NCI-H69 (cell line): ENCODE measurements around the gene GOLT1A.

ENCODE experiments used
- DNase-seq: peaks from one replicate; lab custom pipeline; 2025; lab: John Stamatoyannopoulos, UW

GOLT1A gene

DNA sequence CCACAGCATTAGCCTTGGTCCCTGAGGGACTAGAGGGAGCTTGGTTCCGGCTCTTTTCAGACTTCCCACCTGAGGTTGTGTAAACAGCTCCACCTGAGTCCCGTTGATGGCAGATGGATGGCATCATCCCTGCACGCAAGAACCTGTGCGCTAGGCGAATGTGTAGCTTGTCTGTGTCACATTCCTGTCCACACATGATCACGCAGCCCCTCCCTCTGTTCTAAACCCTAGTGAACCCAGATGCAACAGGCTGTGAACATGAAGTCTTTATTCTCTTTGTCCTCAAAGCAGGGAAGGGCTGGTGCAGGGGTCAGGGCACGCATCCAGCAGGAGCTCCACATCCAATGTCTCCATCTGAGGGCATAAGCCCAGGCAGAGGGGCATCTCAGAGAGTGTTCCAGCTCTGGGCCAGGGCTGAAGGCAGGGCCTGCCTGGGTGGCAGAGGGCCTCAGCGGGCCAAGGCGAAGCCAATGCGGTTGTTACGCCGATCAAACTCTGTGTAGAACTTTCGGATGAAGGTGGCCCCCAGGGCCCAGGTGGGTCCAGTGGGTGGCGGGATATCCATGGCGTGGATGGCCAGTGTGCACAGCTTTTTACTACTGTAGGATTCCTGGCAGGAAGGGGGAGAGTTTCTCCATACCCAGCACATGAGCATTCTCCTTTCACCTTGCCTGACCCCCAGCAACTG is 59.1 kb downstream of the GOLT1A start:
- DNase-seq = peak; percentile 76

GRCh38 chr1:204153667-204154066 is 60.1 kb downstream of the GOLT1A start:
- no peak for DNase-seq

DNA sequence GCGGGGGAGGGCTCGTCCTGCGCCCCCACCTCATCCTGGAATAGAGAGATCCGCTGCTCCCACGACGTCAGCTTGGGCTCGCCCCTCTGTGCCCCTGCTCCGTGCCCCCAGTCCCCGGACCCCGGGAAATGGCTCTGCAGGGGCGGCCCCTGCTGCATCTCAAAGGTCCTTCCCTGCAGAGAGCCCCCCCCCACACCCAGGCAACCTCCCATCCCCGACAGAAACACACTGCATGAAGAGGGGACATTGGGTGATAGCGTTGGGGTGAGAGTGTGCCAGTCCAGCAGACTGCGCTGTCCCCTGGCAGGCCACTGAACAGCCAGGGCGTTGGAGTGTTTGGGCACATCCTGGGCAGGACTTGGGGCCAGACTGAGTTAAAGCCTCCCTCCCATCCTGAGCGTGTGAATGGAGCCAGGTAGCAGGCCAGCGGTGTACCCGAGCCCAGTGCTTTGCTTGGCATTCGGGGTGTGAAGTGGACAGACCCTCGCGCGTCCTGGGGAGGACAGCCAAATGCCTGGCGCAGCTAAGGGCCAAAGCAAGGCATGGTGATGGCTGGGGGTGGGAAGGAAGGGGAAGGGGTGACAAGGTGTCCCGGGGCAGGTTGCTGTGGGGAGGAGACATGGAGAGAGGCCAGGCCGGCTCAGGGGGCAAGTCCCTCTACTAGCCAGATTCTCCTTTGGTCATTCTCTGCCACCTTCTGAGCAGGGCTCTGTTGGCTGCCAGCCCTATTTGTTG is 61.3 kb downstream of the GOLT1A start:
- no peak for DNase-seq

DNA sequence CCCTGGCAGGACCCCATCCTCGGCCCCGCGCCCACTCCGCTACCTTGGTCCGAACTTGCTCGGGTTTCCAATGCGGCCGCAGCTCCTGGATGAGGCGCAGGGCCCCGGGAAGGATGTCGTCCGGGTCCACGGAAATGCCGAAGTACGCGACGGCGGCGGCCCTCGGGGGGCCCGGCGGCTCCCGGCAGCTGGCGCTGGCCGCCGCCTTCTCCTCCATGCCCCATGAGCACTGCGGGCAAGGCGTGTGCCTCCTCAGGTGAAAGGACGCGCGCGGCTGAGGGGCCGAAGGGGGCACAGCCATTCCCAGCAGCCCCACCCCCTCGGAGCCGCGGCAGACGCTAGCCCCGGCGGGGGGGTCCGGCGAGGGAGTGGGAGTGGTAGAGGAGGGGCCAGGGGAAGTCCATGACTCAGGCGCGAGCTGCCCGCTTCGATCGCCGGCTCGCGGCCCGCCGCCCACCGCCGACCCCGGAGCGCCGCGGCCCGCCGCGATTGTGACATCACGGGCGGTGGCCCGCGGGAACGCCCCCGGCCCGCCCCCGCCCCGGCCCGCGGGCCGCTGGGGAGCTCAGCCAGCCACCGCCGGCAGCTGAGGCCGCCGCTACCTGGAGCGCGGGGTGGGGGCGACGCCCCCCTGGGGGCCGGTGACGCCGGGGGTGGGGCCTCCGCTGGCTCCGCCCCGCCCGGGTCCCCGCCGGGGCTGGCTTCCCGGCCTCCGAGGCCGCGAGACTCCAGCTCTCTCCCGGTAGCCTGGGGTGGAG is 62.1 kb downstream of the GOLT1A start, which contains the start of gene ETNK2:
Gene ETNK2 (minus strand): TSS at position 493 of the 758 bp plus-strand sequence. CDS start 192 bp downstream, at position 301.
- peak; percentile 87 for DNase-seq

- peak; percentile 40 for DNase-seq
Measured at GRCh38 chr1:204150702-204151551, 62.9 kb downstream of the GOLT1A start.

- DNase-seq = no peak
Measured at GRCh38 chr1:204149635-204150565, 63.9 kb downstream of the GOLT1A start.

DNA sequence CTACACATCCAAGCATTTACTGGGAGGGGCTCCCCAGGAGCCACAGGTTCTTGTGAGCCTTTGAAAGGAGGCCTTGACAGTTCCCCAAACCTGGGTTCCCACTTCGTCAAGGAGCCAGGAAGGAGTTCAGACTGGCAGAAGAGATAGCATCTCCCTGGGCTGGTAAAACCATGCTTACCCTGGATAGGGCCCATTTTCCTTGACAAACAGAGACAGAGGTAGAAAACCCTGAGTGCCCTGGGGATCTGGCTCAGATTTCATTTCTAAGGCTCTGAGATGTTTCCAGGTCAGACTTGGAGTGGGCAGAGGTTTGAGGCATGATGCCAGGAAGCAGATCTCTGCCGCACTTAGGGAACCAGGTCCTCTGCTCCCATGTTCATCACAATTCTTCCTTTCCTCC is 64.7 kb downstream of the GOLT1A start:
- DNase-seq = no peak
